NCI-H187 (cell line): ENCODE results near the gene DIAPH2.
"Not testable (repeated sequence)": the region's sequence is repeated elsewhere in the genome, so short reads cannot be mapped to it uniquely, and the experiment has no call there.

Source experiments
- DNase-seq, 2 experiments: peaks; one replicate each; lab custom pipeline; 2025; lab: John Stamatoyannopoulos, UW

DIAPH2 gene

GRCh38 chrX:97389761-97390192, 705.1 kb downstream of the DIAPH2 start:
- no peak for DNase-seq

GRCh38 chrX:97397371-97397770, 712.7 kb downstream of the DIAPH2 start:
- no peak for DNase-seq

GRCh38 chrX:97398030-97398551, 713.4 kb downstream of the DIAPH2 start:
- no peak for DNase-seq

GRCh38 chrX:97399400-97399799, 714.8 kb downstream of the DIAPH2 start:
- no peak for DNase-seq

- DNase-seq, result no peak
These were observed 715.9 kb downstream of the DIAPH2 start for GRCh38 chrX:97400492-97400891.

GRCh38 chrX:97401154-97401553, 716.5 kb downstream of the DIAPH2 start:
- no peak for DNase-seq

GRCh38 chrX:97401586-97402136, 717.0 kb downstream of the DIAPH2 start:
- no peak for DNase-seq

- DNase-seq, result no peak
These were observed 717.7 kb downstream of the DIAPH2 start for GRCh38 chrX:97402333-97402732.

- no peak for DNase-seq
These were observed 718.3 kb downstream of the DIAPH2 start for GRCh38 chrX:97402903-97403302.

- DNase-seq, result no peak
These were observed 720.5 kb downstream of the DIAPH2 start for GRCh38 chrX:97405031-97405660.

GRCh38 chrX:97409632-97410415, 725.2 kb downstream of the DIAPH2 start:
- not testable (repeated sequence) for DNase-seq

GRCh38 chrX:97416461-97416860, 731.8 kb downstream of the DIAPH2 start:
- DNase-seq, result no peak

GRCh38 chrX:97429101-97429500, 744.5 kb downstream of the DIAPH2 start:
- DNase-seq, result no peak

GRCh38 chrX:97431281-97431680, 746.6 kb downstream of the DIAPH2 start:
- DNase-seq, result no peak

GRCh38 chrX:97446298-97446882, 761.7 kb downstream of the DIAPH2 start:
- no peak for DNase-seq

GRCh38 chrX:97447306-97447705, 762.7 kb downstream of the DIAPH2 start:
- no peak for DNase-seq

GRCh38 chrX:97452283-97452682, 767.6 kb downstream of the DIAPH2 start:
- DNase-seq, result no peak

GRCh38 chrX:97461763-97462162, 777.1 kb downstream of the DIAPH2 start:
- DNase-seq, result no peak

GRCh38 chrX:97471071-97471470, 786.4 kb downstream of the DIAPH2 start:
- DNase-seq, result no peak

- DNase-seq, result no peak
These were observed 790.3 kb downstream of the DIAPH2 start for GRCh38 chrX:97474933-97475332.

- DNase-seq, result no peak
These were observed 794.7 kb downstream of the DIAPH2 start for GRCh38 chrX:97479106-97479890.

GRCh38 chrX:97481228-97481627, 796.6 kb downstream of the DIAPH2 start:
- no peak for DNase-seq
